HEK293T (cell line): ENCODE data around the gene SP1.
"Not testable (repeated sequence)": the region's sequence is repeated elsewhere in the genome, so short reads cannot be mapped to it uniquely, and the experiment has no call there.

Source experiments
- CTCF ChIA-PET: fragments of 350-600 bp; formaldehyde crosslinking; extraction: SDS; loops from one replicate; lab custom pipeline; 2021; ENCODE audit warnings: antibody characterized with exemption, inconsistent platforms; lab: Yijun Ruan, JAX
- POLR2A ChIA-PET: fragments of 350-600 bp; formaldehyde crosslinking; extraction: SDS; loops from one replicate; lab custom pipeline; 2020; ENCODE audit warnings: antibody characterized with exemption, inconsistent platforms; lab: Yijun Ruan, JAX
- DNase-seq: peaks from one replicate; pipeline ENCODE4 v3.0.0; 2012; ENCODE audit warnings: mixed read lengths; ENCODE audit errors: extremely low spot score
- ARNT ChIP-seq: fragments of 450-650 bp; IDR thresholded peaks from 2 replicates; pipeline ENCODE4 v1.6.1; 2017; ENCODE audit warnings: mild to moderate bottlenecking
- BHLHE40 ChIP-seq: fragments of 450-650 bp; IDR thresholded peaks from 2 replicates; pipeline ENCODE4 v1.6.1; 2016; ENCODE audit warnings: mild to moderate bottlenecking, moderate library complexity, borderline replicate concordance
- CTBP1 ChIP-seq: fragments of 450-650 bp; IDR thresholded peaks from 2 replicates; pipeline ENCODE4 v1.6.1; 2016; ENCODE audit warnings: borderline replicate concordance
- ELF4 ChIP-seq: fragments of 450-650 bp; IDR thresholded peaks from 2 replicates; pipeline ENCODE4 v1.6.1; 2017; ENCODE audit warnings: antibody characterized with exemption
- FOXA1 ChIP-seq: fragments of 450-650 bp; IDR thresholded peaks from 2 replicates; pipeline ENCODE4 v1.6.1; 2016; ENCODE audit warnings: mild to moderate bottlenecking
- FOXK2 ChIP-seq: fragments of 450-650 bp; IDR thresholded peaks from 2 replicates; pipeline ENCODE4 v1.6.1; 2016; ENCODE audit warnings: mild to moderate bottlenecking
- FOXM1 ChIP-seq: fragments of 450-650 bp; IDR thresholded peaks from 2 replicates; pipeline ENCODE4 v1.6.1; 2017; ENCODE audit warnings: mild to moderate bottlenecking, borderline replicate concordance
- HDGF ChIP-seq: fragments of 450-650 bp; IDR thresholded peaks from 2 replicates; pipeline ENCODE4 v1.6.1; 2017; ENCODE audit warnings: antibody characterized with exemption, borderline replicate concordance
- L3MBTL2 ChIP-seq: fragments of 450-650 bp; conservative IDR thresholded peaks from 2 replicates; pipeline ENCODE4 v1.6.1; 2016; ENCODE audit warnings: mild to moderate bottlenecking
- LEF1 ChIP-seq: fragments of 450-650 bp; IDR thresholded peaks from 2 replicates; pipeline ENCODE4 v1.6.1; 2017; ENCODE audit warnings: mild to moderate bottlenecking, borderline replicate concordance
- NFRKB ChIP-seq: fragments of 450-650 bp; IDR thresholded peaks from 2 replicates; pipeline ENCODE4 v1.6.1; 2016; ENCODE audit warnings: mild to moderate bottlenecking, moderate library complexity
- PKNOX1 ChIP-seq: fragments of 450-650 bp; IDR thresholded peaks from 2 replicates; pipeline ENCODE4 v1.6.1; 2016
- SP1 ChIP-seq: fragments of 450-650 bp; IDR thresholded peaks from 2 replicates; pipeline ENCODE4 v1.6.1; 2017
- SUZ12 ChIP-seq: fragments of 450-650 bp; IDR thresholded peaks from 2 replicates; pipeline ENCODE4 v1.6.1; 2016; ENCODE audit warnings: mild to moderate bottlenecking
- TARDBP ChIP-seq: fragments of 450-650 bp; IDR thresholded peaks from 2 replicates; pipeline ENCODE4 v1.6.1; 2016
- ZNF384 ChIP-seq: fragments of 450-650 bp; IDR thresholded peaks from 2 replicates; pipeline ENCODE4 v1.6.1; 2016

The SP1 gene

GRCh38 chr12:53427905-53428594 is 48.1 kb downstream of the SP1 start:
- no peak for DNase-seq
- TF ChIP-seq FOXA1 = no peak
- no peak for TF ChIP-seq ZNF384
- TF ChIP-seq SP1 = no peak
- no peak for TF ChIP-seq FOXM1
- TF ChIP-seq TARDBP = no peak
- TF ChIP-seq LEF1 = no peak
- TF ChIP-seq PKNOX1 = no peak
- TF ChIP-seq HDGF = no peak
- no peak for TF ChIP-seq ARNT
- no peak for TF ChIP-seq SUZ12
- TF ChIP-seq FOXK2 = no peak
- no peak for TF ChIP-seq L3MBTL2
- no peak for TF ChIP-seq NFRKB
- no peak for TF ChIP-seq CTBP1
- TF ChIP-seq ELF4 = no peak
- TF ChIP-seq BHLHE40 = no peak
- POLR2A ChIA-PET = interaction anchor here (0.7 to 2.6 kb wide), 5 partner anchors 13 to 73 kb away, joined by 3 to 19 read pairs (median 4); partner anchors contain the start of genes PRR13, SP1 and TARBP2
- CTCF ChIA-PET = no interaction called here

- ChIA-PET CTCF (no interaction called here), POLR2A (interaction anchor here (1.0 to 2.6 kb wide), 3 partner anchors 12 to 72 kb away, joined by 4 to 19 read pairs (median 12); partner anchors contain the start of genes PRR13, SP1 and TARBP2)
- no peak for TF ChIP-seq FOXA1
- DNase-seq = no peak
These were observed 48.8 kb downstream of the SP1 start for GRCh38 chr12:53428741-53429140.

- CTCF ChIA-PET = interaction anchor here (1.5 kb wide), 1 partner anchor 9 kb away, joined by 6 read pairs; no protein-coding TSS in a partner anchor
- TF ChIP-seq L3MBTL2 (no peak), FOXM1 (no peak), HDGF (no peak), FOXK2 (no peak), LEF1 (no peak), ELF4 (no peak), BHLHE40 (no peak), CTBP1 (no peak), FOXA1 (no peak), NFRKB (no peak), PKNOX1 (no peak), SUZ12 (no peak), ARNT (no peak), SP1 (no peak), TARDBP (no peak), ZNF384 (no peak)
- POLR2A ChIA-PET = interaction anchor here (0.7 to 2.0 kb wide), 2 partner anchors 9 to 11 kb away, joined by 3 to 7 read pairs; partner anchors contain the start of gene PRR13
- no peak for DNase-seq
These were observed 50.1 kb downstream of the SP1 start for GRCh38 chr12:53430116-53430515.

GRCh38 chr12:53431187-53431586 is 51.2 kb downstream of the SP1 start:
- CTCF ChIA-PET = interaction anchor here (1.5 kb wide), 1 partner anchor 10 kb away, joined by 6 read pairs; no protein-coding TSS in a partner anchor
- POLR2A ChIA-PET = interaction anchor here (1.0 to 2.0 kb wide), 2 partner anchors 10 to 23 kb away, joined by 3 to 7 read pairs; partner anchors contain the start of gene PRR13

GRCh38 chr12:53435326-53435725 is 55.4 kb downstream of the SP1 start:
- CTCF ChIA-PET, DNase-seq, POLR2A ChIA-PET: not testable (repeated sequence)

More at GRCh38 chr12:53431187-53431586, 51.2 kb downstream of the SP1 start:
- DNase-seq = no peak
- TF ChIP-seq SP1 (no peak), LEF1 (no peak), ARNT (no peak), NFRKB (no peak), BHLHE40 (no peak), TARDBP (no peak), FOXA1 (no peak), PKNOX1 (no peak), ELF4 (no peak), ZNF384 (no peak), FOXK2 (no peak), CTBP1 (no peak), FOXM1 (no peak), L3MBTL2 (no peak), SUZ12 (no peak), HDGF (no peak)

GRCh38 chr12:53439582-53439981 is 59.6 kb downstream of the SP1 start:
- POLR2A ChIA-PET = interaction anchor here (0.7 to 1.1 kb wide), 2 partner anchors 60 to 87 kb away, joined by 3 to 4 read pairs; no protein-coding TSS in a partner anchor
- CTCF ChIA-PET = interaction anchor here (0.6 kb wide), 1 partner anchor 121 kb away, joined by 3 read pairs; no protein-coding TSS in a partner anchor
- not testable (repeated sequence) for DNase-seq
